Measurements from ENCODE around the gene ATP4B. TPM values are rescaled to one million over a fixed set of nuclear protein-coding genes. Genes with fewer than 3 reads are reported as not detected.

ATP4B gene
- total and polyA plus RNA-seq, 11 donors: not detected

DNA sequence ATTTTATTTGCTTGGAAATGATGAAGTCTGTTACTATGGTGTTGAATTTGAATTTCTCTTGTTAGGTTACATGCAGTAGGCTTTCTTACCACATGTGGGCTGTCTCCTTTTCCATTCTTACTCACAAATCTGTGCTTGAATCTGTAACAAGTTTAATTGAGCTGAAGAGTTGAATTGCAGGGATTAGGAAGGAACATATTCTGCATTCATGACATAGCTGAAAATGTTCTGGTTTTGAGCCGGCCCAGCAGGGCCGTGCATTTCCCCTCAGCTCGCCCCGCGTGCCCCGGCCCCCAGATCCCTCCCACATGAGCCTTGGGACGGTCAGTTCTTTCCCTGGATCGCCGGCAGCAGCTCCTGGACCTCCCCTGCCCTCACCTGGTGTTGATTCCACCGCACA lies 45.4 kb downstream of the ATP4B start:
- H3K27ac ChIP-seq: no peak overlapping the region
- TF ChIP-seq, protein P1, sequence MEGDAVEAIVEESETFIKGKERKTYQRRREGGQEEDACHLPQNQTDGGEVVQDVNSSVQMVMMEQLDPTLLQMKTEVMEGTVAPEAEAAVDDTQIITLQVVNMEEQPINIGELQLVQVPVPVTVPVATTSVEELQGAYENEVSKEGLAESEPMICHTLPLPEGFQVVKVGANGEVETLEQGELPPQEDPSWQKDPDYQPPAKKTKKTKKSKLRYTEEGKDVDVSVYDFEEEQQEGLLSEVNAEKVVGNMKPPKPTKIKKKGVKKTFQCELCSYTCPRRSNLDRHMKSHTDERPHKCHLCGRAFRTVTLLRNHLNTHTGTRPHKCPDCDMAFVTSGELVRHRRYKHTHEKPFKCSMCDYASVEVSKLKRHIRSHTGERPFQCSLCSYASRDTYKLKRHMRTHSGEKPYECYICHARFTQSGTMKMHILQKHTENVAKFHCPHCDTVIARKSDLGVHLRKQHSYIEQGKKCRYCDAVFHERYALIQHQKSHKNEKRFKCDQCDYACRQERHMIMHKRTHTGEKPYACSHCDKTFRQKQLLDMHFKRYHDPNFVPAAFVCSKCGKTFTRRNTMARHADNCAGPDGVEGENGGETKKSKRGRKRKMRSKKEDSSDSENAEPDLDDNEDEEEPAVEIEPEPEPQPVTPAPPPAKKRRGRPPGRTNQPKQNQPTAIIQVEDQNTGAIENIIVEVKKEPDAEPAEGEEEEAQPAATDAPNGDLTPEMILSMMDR (IDR thresholded peaks at IDR 0.05): no peak
- TF ChIP-seq POLR2A (IDR thresholded peaks at IDR 0.05): no peak
- 92 to 95% (median 94%) methylated on average over 7 to 10 of the region's 10 CpGs for WGBS, 4 donors
- intact Hi-C loops (cut with DNase I): no loop called here
- peaks cover 0 to 33% (median 9%) of the 10 kb centered on the region in 9 donors for H3K36me3 ChIP-seq
- ATAC-seq: no peak
- H3K9me3 ChIP-seq: no peaks in the 10 kb centered on the region
- no peak overlapping the region for H3K4me3 ChIP-seq
- H3K27me3 ChIP-seq: no peaks in the 10 kb centered on the region
- no peak for DNase-seq
- peaks cover 0 to 19% (median 0%) of the 10 kb centered on the region in 12 donors for H3K4me1 ChIP-seq

DNA sequence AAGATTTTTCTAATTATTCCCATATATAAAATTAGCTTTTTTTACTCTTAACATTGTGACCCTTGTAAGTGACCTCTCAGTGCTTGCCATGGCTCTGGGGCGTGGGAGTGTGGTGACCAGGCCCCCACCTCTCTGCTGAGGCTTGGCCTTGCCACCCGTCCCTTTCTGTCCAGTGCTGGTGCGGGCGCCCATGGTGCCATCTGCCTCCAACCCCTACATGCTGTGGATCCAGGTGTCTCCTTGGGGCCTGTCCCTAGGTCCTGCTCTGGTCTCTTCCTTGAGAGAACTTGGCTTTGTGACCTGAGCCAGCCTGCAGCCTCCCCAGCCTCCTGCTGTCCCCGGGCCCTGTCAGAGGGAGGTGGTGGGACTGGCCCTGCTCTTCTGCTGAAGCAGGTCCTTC lies 46.0 kb downstream of the ATP4B start:
- WGBS, 4 donors: 92 to 94% (median 93%) methylated on average over 5 of the region's 5 CpGs
- H3K4me3 ChIP-seq: no peak overlapping the region
- H3K27me3 ChIP-seq: no peaks in the 10 kb centered on the region
- no peak for ATAC-seq
- intact Hi-C loops (cut with DNase I): no loop called here
- no peaks in the 10 kb centered on the region for H3K9me3 ChIP-seq
- H3K4me1 ChIP-seq: peaks cover 0 to 17% (median 0%) of the 10 kb centered on the region in 12 donors
- H3K27ac ChIP-seq: no peak overlapping the region
- H3K36me3 ChIP-seq: peaks cover 0 to 33% (median 9%) of the 10 kb centered on the region in 9 donors
- TF ChIP-seq POLR2A (IDR thresholded peaks at IDR 0.05): no peak
- TF ChIP-seq, protein P1 (IDR thresholded peaks at IDR 0.05): no peak
- DNase-seq: no peak

DNA sequence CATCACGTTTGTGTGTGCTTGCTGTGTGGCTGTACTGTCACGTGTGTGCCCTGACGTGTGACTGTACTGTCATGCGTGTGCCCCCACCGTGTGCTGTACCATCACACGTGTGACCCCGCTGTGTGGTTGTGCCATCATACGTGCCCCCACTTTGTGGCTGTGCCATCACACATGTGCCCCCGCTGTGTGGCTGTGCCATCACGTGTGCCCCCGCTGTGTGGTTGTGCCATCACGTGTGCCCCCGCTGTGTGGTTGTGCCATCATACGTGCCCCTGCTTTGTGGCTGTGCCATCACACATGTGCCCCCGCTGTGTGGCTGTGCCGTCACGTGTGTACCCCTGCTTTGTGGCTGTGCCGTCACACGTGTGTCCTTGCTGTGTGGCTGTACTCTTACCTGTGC lies 47.7 kb downstream of the ATP4B start:
- no peaks in the 10 kb centered on the region for H3K9me3 ChIP-seq
- 91 to 97% (median 95%) methylated on average over 18 to 19 of the region's 19 CpGs for WGBS, 4 donors
- no peak overlapping the region for H3K27ac ChIP-seq
- peaks cover 0 to 37% (median 9%) of the 10 kb centered on the region in 9 donors for H3K36me3 ChIP-seq
- no peak overlapping the region for H3K4me3 ChIP-seq
- ATAC-seq (no peak), DNase-seq (no peak)
- H3K4me1 ChIP-seq: peaks cover 0 to 7% (median 0%) of the 10 kb centered on the region in 12 donors
- no peak for TF ChIP-seq POLR2A (IDR thresholded peaks at IDR 0.05)
- TF ChIP-seq, protein P1 (IDR thresholded peaks at IDR 0.05): no peak
- no peaks in the 10 kb centered on the region for H3K27me3 ChIP-seq
- intact Hi-C loops (cut with DNase I): no loop called here

DNA sequence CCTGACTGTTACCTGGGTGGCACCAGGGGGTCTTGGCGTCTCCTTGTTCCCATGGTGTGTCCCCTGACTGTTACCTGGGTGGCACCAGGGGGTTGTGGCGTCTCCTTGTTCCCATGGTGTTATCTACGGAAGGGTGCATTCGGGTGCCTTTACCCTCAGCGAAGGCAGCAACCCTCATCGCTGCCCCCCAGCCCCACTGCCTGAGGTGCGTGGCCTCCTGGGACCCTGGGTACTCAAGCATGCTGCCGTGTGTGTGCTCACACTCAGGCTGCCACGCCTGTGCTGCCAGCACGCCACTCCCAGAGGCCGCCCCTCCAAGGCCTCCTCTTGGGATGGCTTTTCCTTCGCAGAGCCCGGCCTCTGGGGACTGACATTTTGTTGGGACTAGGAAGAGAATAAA lies 48.4 kb downstream of the ATP4B start:
- ATAC-seq (no peak), DNase-seq (no peak)
- H3K27ac ChIP-seq: no peak overlapping the region
- TF ChIP-seq POLR2A (IDR thresholded peaks at IDR 0.05): no peak
- TF ChIP-seq, protein P1 (IDR thresholded peaks at IDR 0.05): no peak
- no peaks in the 10 kb centered on the region for H3K9me3 ChIP-seq
- H3K27me3 ChIP-seq: no peaks in the 10 kb centered on the region
- intact Hi-C loops (cut with DNase I): loop anchor here in 1 of 10 donors (2.0 kb wide), 1 partner anchor 19 kb away; no protein-coding TSS in a partner anchor
- peaks cover 0 to 7% (median 0%) of the 10 kb centered on the region in 12 donors for H3K4me1 ChIP-seq
- H3K36me3 ChIP-seq: peaks cover 0 to 34% (median 9%) of the 10 kb centered on the region in 9 donors
- H3K4me3 ChIP-seq: no peak overlapping the region
- WGBS, 4 donors: 94 to 96% (median 95%) methylated on average over 9 to 13 of the region's 13 CpGs
